NB4 (cell line): Measurements from ENCODE around the gene QSOX2.

ENCODE experiments used
- DNase-seq: peaks from one replicate; pipeline ENCODE4 v3.0.0; 2010; ENCODE audit warnings: low read depth
- H3K4me3 ChIP-seq: one replicate; pipeline ENCODE4 v1.5.1; 2011; ENCODE audit warnings: mild to moderate bottlenecking, low read depth, low read length, moderate library complexity
- MAX ChIP-seq: IDR thresholded peaks from 2 replicates; pipeline ENCODE4 v1.6.1; 2011; ENCODE audit warnings: low read depth, low read length
- MYC ChIP-seq: IDR thresholded peaks from 2 replicates; pipeline ENCODE4 v1.6.1; 2011; ENCODE audit warnings: low read depth, low read length
- POLR2A ChIP-seq: IDR thresholded peaks from 2 replicates; pipeline ENCODE4 v1.6.1; 2011; ENCODE audit warnings: mild to moderate bottlenecking; ENCODE audit not compliant: insufficient read length; ENCODE audit errors: extremely low read depth
- TF ChIP-seq, protein P1 (sequence below): IDR thresholded peaks from one replicate; pipeline ENCODE4 v1.5.1; 2012; ENCODE audit warnings: low read depth, low read length

The QSOX2 gene

DNA sequence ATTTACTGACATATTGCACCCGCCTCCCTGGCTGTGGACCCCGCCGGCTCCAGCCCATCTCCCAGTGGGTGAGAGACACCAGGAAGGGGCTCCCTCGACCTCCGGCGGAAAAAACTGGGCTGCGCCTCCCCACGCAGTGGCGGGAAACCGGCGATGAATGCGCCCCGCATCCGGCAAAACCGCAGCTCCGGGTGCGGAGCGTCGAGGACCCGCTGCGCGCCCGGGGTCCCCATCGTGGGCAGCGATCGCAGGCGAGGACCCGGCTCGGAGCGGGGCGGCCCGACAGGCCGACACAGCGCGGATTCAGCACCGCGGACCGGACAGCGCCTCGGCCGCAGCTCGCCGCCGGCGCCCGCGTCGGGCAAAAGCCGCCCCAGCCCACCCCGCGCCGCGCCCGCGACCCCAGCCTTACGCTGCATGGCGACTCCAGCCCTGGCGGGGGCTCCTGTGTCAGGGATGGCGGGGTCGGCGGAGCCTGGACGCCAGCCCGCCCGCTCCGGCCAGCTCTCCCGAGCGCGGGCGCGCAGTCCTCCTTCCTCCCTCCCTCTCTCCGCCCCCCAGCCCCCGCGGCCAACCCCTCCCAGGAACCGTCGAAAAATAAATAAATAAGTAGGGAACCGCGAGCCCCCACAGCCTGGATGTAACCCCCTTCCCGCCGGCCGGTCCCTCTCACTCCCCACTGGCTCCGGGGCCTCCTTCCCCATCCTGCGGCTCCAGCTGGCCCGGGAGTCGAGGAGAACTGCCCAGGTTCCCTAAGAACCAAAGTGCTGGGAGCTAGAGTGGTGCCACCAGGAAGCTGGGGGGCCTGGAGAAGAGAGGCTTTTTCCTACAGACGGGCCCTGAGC is 43.8 kb downstream of the QSOX2 start:
- H3K4me3 ChIP-seq: no peak overlapping the region
- DNase-seq: no peak
- TF ChIP-seq MYC (no peak), POLR2A (no peak), MAX (no peak)
- TF ChIP-seq, protein P1, sequence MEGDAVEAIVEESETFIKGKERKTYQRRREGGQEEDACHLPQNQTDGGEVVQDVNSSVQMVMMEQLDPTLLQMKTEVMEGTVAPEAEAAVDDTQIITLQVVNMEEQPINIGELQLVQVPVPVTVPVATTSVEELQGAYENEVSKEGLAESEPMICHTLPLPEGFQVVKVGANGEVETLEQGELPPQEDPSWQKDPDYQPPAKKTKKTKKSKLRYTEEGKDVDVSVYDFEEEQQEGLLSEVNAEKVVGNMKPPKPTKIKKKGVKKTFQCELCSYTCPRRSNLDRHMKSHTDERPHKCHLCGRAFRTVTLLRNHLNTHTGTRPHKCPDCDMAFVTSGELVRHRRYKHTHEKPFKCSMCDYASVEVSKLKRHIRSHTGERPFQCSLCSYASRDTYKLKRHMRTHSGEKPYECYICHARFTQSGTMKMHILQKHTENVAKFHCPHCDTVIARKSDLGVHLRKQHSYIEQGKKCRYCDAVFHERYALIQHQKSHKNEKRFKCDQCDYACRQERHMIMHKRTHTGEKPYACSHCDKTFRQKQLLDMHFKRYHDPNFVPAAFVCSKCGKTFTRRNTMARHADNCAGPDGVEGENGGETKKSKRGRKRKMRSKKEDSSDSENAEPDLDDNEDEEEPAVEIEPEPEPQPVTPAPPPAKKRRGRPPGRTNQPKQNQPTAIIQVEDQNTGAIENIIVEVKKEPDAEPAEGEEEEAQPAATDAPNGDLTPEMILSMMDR: no peak

- DNase-seq: no peak
- H3K4me3 ChIP-seq: no peak overlapping the region
- no peak for TF ChIP-seq MAX
- no peak for TF ChIP-seq POLR2A
- TF ChIP-seq, protein P1: no peak
- no peak for TF ChIP-seq MYC
These were observed 44.4 kb downstream of the QSOX2 start for GRCh38 chr9:136201174-136201573.

DNA sequence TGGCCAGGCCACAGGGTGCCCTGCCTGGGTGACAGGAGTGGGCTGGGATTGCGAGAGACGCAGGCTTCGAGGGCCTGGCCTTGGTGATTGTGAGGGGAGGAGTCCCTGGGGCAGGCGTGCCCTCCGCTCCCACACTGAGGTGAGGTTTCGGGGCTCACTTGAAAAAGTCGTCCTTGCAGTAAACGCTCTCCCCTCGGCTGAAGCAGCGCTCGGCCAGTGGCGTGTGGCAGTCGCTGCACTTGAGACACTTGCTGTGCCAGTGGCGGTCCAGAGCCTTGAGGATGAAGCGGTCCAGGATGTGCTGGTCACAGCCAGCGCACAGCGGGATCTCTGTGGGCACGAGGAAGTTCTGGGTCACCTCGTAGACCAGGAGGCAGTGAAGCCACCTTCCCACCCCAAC is 45.2 kb downstream of the QSOX2 start:
- DNase-seq: no peak
- no peak overlapping the region for H3K4me3 ChIP-seq

DNA sequence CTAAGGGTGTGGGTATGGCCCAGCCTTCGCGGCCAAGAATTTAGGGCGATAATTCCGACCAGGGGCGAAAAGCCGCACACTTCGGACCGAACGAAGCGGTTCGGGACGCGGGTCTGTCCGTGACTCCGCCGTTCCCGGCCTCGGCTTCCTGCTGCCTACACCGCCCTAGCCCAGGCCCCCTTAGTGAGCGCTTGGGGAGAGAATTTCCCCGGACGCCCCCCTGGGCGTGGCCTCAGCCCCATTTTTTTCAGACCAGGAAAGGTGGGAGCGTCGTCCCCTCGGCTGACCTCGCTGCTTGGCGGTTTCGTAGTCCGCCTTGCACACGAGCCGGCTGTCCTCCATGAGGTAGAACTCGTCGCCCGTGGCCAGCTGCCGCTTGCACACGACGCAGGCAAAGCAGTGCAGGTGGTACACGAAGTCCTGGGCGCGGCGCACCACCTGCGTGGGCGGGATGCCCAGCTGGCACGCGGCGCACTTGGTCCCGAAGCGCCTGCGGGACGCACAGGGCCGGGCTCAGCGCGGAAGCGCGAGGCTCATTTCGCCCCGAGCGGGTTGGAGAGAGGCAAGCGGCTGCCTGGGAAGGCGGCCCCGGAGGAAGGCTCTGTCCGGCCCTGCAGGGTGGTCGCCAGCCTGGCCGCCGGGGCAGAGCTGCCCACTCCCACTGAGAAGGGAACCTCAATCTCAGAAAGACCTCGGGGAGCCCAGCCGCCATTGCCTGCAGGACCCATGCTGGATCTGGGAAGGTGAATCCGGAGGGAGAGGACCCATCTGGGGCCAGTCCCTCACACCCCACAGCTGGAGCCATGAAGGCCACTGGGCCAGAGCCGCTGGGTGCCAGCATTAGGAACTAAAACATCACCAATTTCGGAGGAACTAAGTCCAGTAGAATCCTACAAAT is 46.0 kb downstream of the QSOX2 start:
- H3K4me3 ChIP-seq: no peak overlapping the region
- no peak for DNase-seq
- TF ChIP-seq, protein P1: no peak
- TF ChIP-seq MYC: no peak
- no peak for TF ChIP-seq MAX
- no peak for TF ChIP-seq POLR2A

More for the DNA sequence above, 45.2 kb downstream of the QSOX2 start:
- TF ChIP-seq MAX: no peak
- TF ChIP-seq POLR2A: no peak
- no peak for TF ChIP-seq MYC
- TF ChIP-seq, protein P1: no peak

DNA sequence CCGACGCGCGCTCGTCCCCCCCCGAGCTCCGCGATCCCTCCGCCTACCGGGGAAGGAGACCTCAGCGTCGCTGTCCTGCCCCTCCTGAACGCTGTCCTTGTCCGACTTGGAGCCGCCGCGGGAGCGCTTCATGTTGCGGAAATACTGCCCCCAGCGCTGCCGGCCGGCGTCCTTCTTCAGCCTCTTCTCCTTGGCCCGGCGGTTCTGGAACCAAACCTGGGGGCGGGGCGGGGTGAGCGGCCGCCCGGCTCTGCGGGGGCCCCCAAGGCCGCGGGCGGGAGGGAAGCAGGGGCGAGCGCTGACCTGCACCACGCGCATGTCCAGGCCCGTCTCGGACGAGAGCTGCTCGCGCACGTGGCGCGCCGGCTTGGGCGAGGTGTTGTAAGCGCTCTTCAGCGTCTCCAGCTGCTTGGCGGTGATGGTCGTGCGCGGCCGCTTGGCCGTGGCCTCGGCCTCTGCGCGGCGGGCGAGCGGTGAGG is 47.0 kb downstream of the QSOX2 start:
- no peak overlapping the region for H3K4me3 ChIP-seq
- TF ChIP-seq MAX (no peak), POLR2A (no peak), MYC (no peak)
- TF ChIP-seq, protein P1: no peak
- DNase-seq: no peak
